Fibroblast of pulmonary artery (primary cell): ENCODE results near the gene IPO11.
"Not testable (repeated sequence)": the region's sequence is repeated elsewhere in the genome, so short reads cannot be mapped to it uniquely, and the experiment has no call there.

ENCODE experiments used
- DNase-seq: peaks from one replicate; pipeline ENCODE4 v3.0.0-alpha.2; 2010; ENCODE audit warnings: low read depth
- H3K4me3 ChIP-seq: replicated peaks from 2 replicates; pipeline ENCODE4 v1.5.1; 2011; ENCODE audit warnings: low read depth, mild to moderate bottlenecking, control low read depth, low read length, moderate library complexity
- TF ChIP-seq, protein P1 (sequence below): IDR thresholded peaks from 2 replicates; pipeline ENCODE4 v1.5.1; 2011; ENCODE audit warnings: mild to moderate bottlenecking, control low read depth, low read length, inconsistent platforms; ENCODE audit errors: missing control alignments

IPO11 gene

GRCh38 chr5:62564101-62564500, 151.5 kb downstream of the IPO11 start:
- no peak for DNase-seq
- H3K4me3 ChIP-seq = no peak overlapping the region
- TF ChIP-seq, protein P1, sequence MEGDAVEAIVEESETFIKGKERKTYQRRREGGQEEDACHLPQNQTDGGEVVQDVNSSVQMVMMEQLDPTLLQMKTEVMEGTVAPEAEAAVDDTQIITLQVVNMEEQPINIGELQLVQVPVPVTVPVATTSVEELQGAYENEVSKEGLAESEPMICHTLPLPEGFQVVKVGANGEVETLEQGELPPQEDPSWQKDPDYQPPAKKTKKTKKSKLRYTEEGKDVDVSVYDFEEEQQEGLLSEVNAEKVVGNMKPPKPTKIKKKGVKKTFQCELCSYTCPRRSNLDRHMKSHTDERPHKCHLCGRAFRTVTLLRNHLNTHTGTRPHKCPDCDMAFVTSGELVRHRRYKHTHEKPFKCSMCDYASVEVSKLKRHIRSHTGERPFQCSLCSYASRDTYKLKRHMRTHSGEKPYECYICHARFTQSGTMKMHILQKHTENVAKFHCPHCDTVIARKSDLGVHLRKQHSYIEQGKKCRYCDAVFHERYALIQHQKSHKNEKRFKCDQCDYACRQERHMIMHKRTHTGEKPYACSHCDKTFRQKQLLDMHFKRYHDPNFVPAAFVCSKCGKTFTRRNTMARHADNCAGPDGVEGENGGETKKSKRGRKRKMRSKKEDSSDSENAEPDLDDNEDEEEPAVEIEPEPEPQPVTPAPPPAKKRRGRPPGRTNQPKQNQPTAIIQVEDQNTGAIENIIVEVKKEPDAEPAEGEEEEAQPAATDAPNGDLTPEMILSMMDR = no peak

GRCh38 chr5:62565740-62566139, 153.2 kb downstream of the IPO11 start:
- not testable (repeated sequence) for DNase-seq, H3K4me3 ChIP-seq

DNA sequence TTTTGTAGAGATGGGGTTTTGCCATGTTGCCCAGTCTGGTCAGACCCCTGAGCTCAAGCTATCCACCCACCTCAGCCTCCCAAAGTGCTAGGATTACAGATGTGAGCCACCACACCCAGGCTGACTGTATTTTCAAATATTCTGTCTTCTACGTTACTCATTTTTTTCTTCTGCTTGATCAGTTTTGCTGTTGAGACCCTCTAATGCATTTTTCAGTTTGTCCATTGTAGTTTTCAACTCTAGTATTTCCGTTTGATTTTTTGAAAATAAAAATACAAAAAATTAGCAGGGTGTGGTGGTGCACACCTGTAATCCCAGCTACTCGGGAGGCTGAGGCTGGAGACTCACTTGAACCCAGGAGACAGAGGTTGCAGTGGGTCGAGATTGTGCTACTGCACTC, 155.6 kb downstream of the IPO11 start:
- DNase-seq = no peak
- H3K4me3 ChIP-seq = no peak overlapping the region
- TF ChIP-seq, protein P1 = no peak

DNA sequence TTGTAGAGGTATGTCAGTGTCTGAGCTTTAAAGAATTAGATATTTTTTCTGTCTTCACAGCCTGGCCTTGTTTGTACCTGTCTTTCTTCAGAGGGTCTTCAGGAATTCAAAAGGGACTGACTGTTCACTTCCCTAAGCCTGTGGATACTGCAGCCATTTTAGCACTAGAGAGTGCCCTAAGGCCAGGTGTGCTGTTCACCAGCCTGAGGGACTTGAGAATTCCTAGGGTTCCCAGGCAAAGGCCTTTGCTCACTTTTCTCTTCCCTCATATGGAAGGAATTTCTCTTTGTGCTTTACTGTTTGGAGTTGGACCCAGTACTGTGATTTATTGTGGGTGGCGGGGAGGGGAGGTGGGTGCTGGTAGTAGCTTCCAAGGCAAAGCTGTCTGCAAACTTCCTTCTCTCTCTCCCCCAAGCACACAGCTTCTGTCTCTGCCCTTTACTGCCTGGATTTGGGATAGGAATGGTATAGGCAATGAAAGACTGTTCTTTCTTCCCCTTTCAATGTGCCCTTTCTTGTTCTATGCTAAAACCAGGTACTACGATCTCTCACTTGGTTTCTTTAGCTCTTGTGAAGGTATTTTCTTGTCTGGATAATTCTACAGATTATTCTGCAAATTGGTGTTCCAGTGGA, 156.4 kb downstream of the IPO11 start:
- no peak overlapping the region for H3K4me3 ChIP-seq
- no peak for DNase-seq
- TF ChIP-seq, protein P1 = no peak

GRCh38 chr5:62569470-62569869, 156.9 kb downstream of the IPO11 start:
- DNase-seq = peak; percentile 59

DNA sequence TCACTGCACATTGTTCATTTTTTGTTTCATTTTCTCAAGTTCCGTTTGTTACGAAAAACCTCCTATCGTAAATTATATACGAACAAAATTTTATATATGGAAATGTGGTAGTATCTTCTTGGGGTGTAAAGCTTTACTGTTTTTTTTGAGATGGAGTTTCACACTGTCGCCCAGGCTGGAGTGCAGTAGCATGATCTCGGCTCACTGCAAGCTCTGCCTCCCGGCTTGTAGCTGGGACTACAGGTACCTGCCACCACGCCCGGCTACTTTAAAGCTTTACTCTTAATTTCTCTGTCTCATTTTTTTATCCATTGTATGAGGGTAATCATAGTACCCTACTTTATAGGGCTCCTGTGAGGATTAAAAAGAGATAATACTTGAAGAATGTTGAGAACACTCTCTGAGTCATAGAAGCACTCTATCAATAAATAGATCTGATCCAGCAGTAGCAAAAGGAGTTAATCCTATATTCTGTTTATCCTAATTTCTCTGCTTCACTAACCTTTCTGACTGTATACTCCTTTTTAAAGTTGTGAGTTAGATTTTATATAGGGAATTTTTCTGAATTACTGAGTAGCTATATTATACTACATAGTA, 160.5 kb downstream of the IPO11 start:
- DNase-seq = no peak
- no peak overlapping the region for H3K4me3 ChIP-seq
- TF ChIP-seq, protein P1 = no peak

More at GRCh38 chr5:62569470-62569869, 156.9 kb downstream of the IPO11 start:
- TF ChIP-seq, protein P1 = no peak
- no peak overlapping the region for H3K4me3 ChIP-seq

DNA sequence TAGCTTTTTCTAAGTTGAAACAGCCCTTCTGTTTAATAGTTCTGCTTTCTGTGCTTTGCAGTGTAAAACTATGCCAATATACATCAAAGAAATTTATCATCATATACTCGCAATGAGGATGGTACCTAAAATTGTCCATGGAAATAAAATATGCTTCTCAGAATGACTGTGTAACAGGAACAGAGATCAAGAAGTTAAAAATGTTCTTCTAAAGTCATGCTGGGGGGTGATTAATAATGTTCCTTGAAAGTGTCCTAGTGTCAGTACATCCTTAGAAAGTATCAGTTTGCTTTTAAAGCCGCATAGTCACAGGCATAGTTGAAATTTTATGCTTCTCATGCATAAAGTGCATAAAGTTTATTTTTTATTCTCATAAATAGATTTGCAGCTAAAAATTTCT, 162.0 kb downstream of the IPO11 start:
- TF ChIP-seq, protein P1 = no peak
- H3K4me3 ChIP-seq = no peak overlapping the region
- DNase-seq = no peak
